Endodermal cell (in vitro differentiated cells): ENCODE results near the gene EEPD1. TPM values are rescaled to one million over a fixed set of nuclear protein-coding genes. Genes with fewer than 3 reads are reported as not detected.

ENCODE experiments used
- DNase-seq: peaks from one replicate; pipeline ENCODE4 v3.0.0-alpha.2; 2017
- H3K27ac ChIP-seq: 2 replicates; pipeline ENCODE4 v1.5.1; 2013; ENCODE audit warnings: mild to moderate bottlenecking, low read depth, low read length, moderate library complexity
- H3K27me3 ChIP-seq: 2 replicates; pipeline ENCODE4 v1.6.1; 2013; ENCODE audit warnings: mild to moderate bottlenecking, low read length, moderate library complexity; ENCODE audit not compliant: insufficient read depth, control insufficient read depth, poor library complexity, severe bottlenecking
- H3K36me3 ChIP-seq: 2 replicates; pipeline ENCODE4 v1.7.0; 2013; ENCODE audit warnings: mild to moderate bottlenecking, low read length, moderate library complexity; ENCODE audit not compliant: control insufficient read depth, insufficient read depth
- H3K4me1 ChIP-seq: one replicate; pipeline ENCODE4 v1.7.0; 2013; ENCODE audit warnings: low read length; ENCODE audit not compliant: control insufficient read depth, insufficient read depth
- H3K4me3 ChIP-seq: 2 replicates; pipeline ENCODE4 v1.5.1; 2013; ENCODE audit warnings: mild to moderate bottlenecking, low read length, moderate library complexity
- H3K9ac ChIP-seq: 2 replicates; pipeline ENCODE4 v1.6.1; 2013; ENCODE audit warnings: mild to moderate bottlenecking, low read length, moderate library complexity; ENCODE audit not compliant: poor library complexity, severe bottlenecking; ENCODE audit errors: extremely low read depth
- H3K9me3 ChIP-seq: 2 replicates; pipeline ENCODE4 v1.6.1; 2013; ENCODE audit warnings: mild to moderate bottlenecking, low read length, moderate library complexity; ENCODE audit not compliant: control insufficient read depth
- H3K27ac Mint-ChIP-seq: 2 replicates; pipeline ENCODE4 v1.8.0; 2020; ENCODE audit warnings: mixed read lengths
- H3K27me3 Mint-ChIP-seq: 2 replicates; pipeline ENCODE4 v1.8.0; 2021; ENCODE audit warnings: mild to moderate bottlenecking, mixed read lengths; ENCODE audit not compliant: insufficient read depth
- H3K36me3 Mint-ChIP-seq: 2 replicates; pipeline ENCODE4 v1.8.0; 2020; ENCODE audit warnings: low read depth, mixed read lengths
- H3K4me1 Mint-ChIP-seq: 2 replicates; pipeline ENCODE4 v1.8.0; 2020; ENCODE audit warnings: mixed read lengths
- H3K4me3 Mint-ChIP-seq: 2 replicates; pipeline ENCODE4 v1.8.0; 2020; ENCODE audit warnings: mild to moderate bottlenecking, moderate library complexity, mixed read lengths
- H3K9me3 Mint-ChIP-seq: 2 replicates; pipeline ENCODE4 v1.8.0; 2020; ENCODE audit warnings: mild to moderate bottlenecking, mixed read lengths
- WGBS, 2 experiments: methylation state at CpG; one replicate each; pipeline versions ENCODE4 v1.1.5 to v1.1.7; 2013; ENCODE audit warnings: missing lambda C conversion rate in 2 of 2, mixed read lengths in 1 of 2; ENCODE audit not compliant: insufficient coverage in 1 of 2, insufficient read length in 1 of 2; 5-methylcytosine and 5-hydroxymethylcytosine counted together
- total RNA-seq, 2 donors: library from RNA; stranded (reverse); fragmentation: NEBNext Ultra II Directional in 1 of 2; extraction: Animal tissue kit (Norgen Biotek cat#: 25700) in 1 of 2; gene quantifications; 2 replicates in 1 of 2; 3 replicates in 1 of 2; pipeline ENCODE4 v1.2.1, GENCODE V29; 2021
- TF ChIP-seq, protein P1 (sequence below): fragments of 200-600 bp; sonication (generic); conservative IDR thresholded peaks from 2 replicates; pipeline ENCODE4 v1.5.0; 2021; ENCODE audit warnings: antibody characterized with exemption, mild to moderate bottlenecking

Gene EEPD1
- total RNA-seq, 2 donors from 2014 or later: 9.7 to 11.4 TPM

DNA sequence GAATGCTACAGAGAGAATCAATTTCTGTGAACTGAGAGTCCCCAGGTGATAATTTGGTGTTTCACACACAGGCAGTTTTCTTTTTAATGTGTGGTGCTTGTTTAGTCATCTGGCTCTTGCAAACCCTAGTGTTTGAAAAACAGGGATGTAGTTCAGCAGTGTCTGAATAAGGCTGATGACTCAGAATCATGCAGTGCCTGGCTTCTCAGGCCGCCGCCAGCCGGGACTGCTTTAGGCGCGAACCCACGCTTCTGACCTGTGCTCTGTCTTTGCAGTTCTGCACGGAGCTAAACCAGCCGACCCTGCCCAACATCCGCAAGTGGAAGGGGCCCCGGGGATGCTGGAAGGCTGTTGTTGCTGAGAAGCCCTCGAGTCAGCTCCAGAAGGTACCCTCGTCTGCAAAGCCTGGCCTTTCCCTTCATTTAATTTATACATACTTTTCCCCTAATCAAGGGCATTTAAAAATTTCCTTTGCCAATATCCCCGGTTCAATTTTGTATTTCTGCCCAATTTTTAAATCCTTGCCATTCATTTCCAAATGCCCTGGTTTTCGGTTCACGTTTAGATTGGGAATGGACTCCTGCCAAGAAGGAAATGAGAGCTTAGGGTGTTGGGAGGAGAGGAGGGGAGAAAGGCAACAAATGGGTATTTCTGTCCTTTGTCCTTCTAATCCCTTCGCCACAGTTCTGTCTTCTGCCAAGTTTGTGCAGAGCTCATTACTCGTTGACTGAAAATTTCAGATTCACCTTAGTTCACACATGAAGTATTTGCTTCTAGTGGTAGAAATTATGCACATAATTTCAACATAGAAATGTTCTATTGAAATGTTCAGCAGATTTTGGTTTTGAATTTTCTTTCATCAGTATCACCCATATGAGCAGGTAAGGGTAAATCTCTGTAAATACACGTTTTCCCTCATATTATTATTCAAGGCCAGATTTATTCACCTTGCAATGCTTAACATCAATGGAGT, 128.1 kb downstream of the EEPD1 start:
- peak overlapping the region; percentile 28 for H3K4me3 ChIP-seq
- WGBS, 2 experiments: 6 to 17% methylated on average over 8 to 18 of the region's 18 CpGs
- peak overlapping the region; percentile 94 for H3K27ac Mint-ChIP-seq
- TF ChIP-seq, protein P1, sequence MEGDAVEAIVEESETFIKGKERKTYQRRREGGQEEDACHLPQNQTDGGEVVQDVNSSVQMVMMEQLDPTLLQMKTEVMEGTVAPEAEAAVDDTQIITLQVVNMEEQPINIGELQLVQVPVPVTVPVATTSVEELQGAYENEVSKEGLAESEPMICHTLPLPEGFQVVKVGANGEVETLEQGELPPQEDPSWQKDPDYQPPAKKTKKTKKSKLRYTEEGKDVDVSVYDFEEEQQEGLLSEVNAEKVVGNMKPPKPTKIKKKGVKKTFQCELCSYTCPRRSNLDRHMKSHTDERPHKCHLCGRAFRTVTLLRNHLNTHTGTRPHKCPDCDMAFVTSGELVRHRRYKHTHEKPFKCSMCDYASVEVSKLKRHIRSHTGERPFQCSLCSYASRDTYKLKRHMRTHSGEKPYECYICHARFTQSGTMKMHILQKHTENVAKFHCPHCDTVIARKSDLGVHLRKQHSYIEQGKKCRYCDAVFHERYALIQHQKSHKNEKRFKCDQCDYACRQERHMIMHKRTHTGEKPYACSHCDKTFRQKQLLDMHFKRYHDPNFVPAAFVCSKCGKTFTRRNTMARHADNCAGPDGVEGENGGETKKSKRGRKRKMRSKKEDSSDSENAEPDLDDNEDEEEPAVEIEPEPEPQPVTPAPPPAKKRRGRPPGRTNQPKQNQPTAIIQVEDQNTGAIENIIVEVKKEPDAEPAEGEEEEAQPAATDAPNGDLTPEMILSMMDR: no peak
- DNase-seq: peak; percentile 86
- peak overlapping the region; percentile 3 for H3K9ac ChIP-seq
- H3K36me3 ChIP-seq: no peaks in the 10 kb centered on the region
- H3K9me3 ChIP-seq: no peaks in the 10 kb centered on the region
- H3K4me3 Mint-ChIP-seq: peak overlapping the region; percentile 21
- peak overlapping the region; percentile 21 for H3K27ac ChIP-seq
- H3K4me1 Mint-ChIP-seq: peaks cover 87% of the 10 kb centered on the region
- no peaks in the 10 kb centered on the region for H3K9me3 Mint-ChIP-seq
- H3K4me1 ChIP-seq: peaks cover 34% of the 10 kb centered on the region
- H3K27me3 Mint-ChIP-seq: no peaks in the 10 kb centered on the region
- no peaks in the 10 kb centered on the region for H3K36me3 Mint-ChIP-seq
- no peaks in the 10 kb centered on the region for H3K27me3 ChIP-seq

DNA sequence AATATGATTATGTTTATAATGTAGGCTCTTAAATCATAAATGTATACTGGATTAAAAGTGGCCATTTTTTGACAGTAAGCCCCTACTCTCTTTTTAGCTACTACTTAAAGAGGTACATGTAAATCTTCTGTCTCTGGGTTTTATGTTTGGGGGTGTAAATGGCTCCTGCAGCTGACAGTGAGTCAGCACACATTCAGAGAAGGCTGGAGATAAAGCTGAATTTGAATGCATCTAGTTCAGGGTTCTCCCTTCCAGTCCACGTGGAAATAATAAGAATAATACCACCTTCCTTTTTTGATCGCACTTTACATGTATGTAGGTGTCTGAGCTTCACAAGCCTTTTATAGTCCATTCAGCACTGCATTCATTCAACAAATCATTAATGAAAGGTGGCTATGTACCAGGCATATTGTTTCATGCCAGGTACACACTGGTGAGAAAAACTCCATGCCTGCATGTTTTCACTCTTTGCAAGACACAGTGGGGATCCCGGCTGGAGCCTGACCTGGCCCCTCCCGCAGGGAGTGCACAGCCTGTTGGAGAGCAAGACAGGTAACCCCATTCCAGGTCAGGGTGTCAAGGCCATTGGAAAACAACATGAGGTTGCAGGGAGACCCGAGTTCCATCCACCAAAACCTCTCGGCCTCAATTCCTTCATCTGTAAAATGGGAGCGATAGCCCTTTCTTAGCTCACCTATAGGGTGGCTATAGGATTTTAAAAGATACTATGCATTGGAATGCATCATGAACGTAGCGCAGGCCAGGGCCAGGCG, 129.1 kb downstream of the EEPD1 start:
- Mint-ChIP-seq H3K4me3 (no peak overlapping the region), H3K27ac (peak overlapping the region; percentile 60), H3K4me1 (peaks cover 79% of the 10 kb centered on the region), H3K9me3 (no peaks in the 10 kb centered on the region), H3K36me3 (no peaks in the 10 kb centered on the region), H3K27me3 (no peaks in the 10 kb centered on the region)
- Histone ChIP-seq H3K9me3 (no peaks in the 10 kb centered on the region), H3K27ac (no peak overlapping the region), H3K4me3 (no peak overlapping the region), H3K27me3 (no peaks in the 10 kb centered on the region), H3K9ac (no peak overlapping the region), H3K4me1 (peaks cover 29% of the 10 kb centered on the region), H3K36me3 (no peaks in the 10 kb centered on the region)
- TF ChIP-seq, protein P1: no peak
- WGBS, 2 experiments: 85 to 96% methylated on average over 5 to 10 of the region's 10 CpGs
- DNase-seq: peak; percentile 52

DNA sequence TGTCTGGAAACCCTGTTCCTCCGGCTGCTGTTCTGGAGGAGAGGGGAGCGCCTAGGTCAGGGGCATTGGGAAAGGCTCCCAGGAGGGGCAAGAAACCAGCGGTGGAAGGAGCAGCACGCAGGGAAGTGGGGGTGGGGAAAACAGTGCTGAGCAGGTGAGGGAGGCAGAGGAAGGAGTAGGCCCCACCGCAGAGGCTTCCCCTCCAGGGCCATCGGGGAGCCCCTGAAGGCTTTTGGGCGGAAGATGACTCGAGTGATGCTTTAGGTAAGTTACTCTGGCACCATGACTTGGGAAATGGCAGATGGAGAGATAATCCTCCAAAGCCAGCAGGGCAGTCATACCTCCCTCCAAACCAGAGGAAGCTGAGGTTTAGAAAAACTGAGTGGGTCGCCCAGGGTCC, 130.1 kb downstream of the EEPD1 start:
- Histone ChIP-seq H3K4me1 (peaks cover 31% of the 10 kb centered on the region), H3K9me3 (no peaks in the 10 kb centered on the region), H3K9ac (no peak overlapping the region), H3K27me3 (no peaks in the 10 kb centered on the region), H3K36me3 (no peaks in the 10 kb centered on the region), H3K4me3 (no peak overlapping the region), H3K27ac (no peak overlapping the region)
- H3K27ac Mint-ChIP-seq: no peak overlapping the region
- no peaks in the 10 kb centered on the region for H3K9me3 Mint-ChIP-seq
- peaks cover 81% of the 10 kb centered on the region for H3K4me1 Mint-ChIP-seq
- H3K4me3 Mint-ChIP-seq: no peak overlapping the region
- peaks cover 6% of the 10 kb centered on the region for H3K36me3 Mint-ChIP-seq
- no peaks in the 10 kb centered on the region for H3K27me3 Mint-ChIP-seq
- WGBS, 2 experiments: 85 to 92% methylated on average over 7 to 9 of the region's 9 CpGs
- DNase-seq: peak; percentile 55
- TF ChIP-seq, protein P1: no peak
